Measurements from ENCODE around the gene INSIG1. TPM values are rescaled to one million over a fixed set of nuclear protein-coding genes. Genes with fewer than 3 reads are reported as not detected.

INSIG1 gene
- total RNA-seq, 1 donor from 2014 or later: 90.7 TPM

- Histone ChIP-seq H3K4me1 (no peaks in the 10 kb centered on the region), H3K27ac (no peak overlapping the region), H3K9me3 (no peaks in the 10 kb centered on the region), H3K36me3 (peaks cover 19% of the 10 kb centered on the region), H3K4me3 (no peak overlapping the region), H3K27me3 (no peaks in the 10 kb centered on the region)
- no peak for TF ChIP-seq CTCF (IDR thresholded peaks at IDR 0.05)
- no peak for ATAC-seq
- no peak for DNase-seq
- intact Hi-C loops (cut with DNase I): no loop called here
Observed at GRCh38 chr7:155313096-155313495, 15.4 kb downstream of the INSIG1 start.

- TF ChIP-seq CTCF (IDR thresholded peaks at IDR 0.05): no peak
- no peaks in the 10 kb centered on the region for H3K4me1 ChIP-seq
- no peak overlapping the region for H3K27ac ChIP-seq
- no peaks in the 10 kb centered on the region for H3K36me3 ChIP-seq
- H3K4me3 ChIP-seq: no peak overlapping the region
- intact Hi-C loops (cut with DNase I): no loop called here
- H3K27me3 ChIP-seq: peaks cover under 1% of the 10 kb centered on the region
- DNase-seq (no peak), ATAC-seq (no peak)
- no peaks in the 10 kb centered on the region for H3K9me3 ChIP-seq
Observed at GRCh38 chr7:155315977-155316376, 18.3 kb downstream of the INSIG1 start.

- ATAC-seq: peak; percentile 82
Observed at GRCh38 chr7:155316427-155317113, 18.9 kb downstream of the INSIG1 start.

GRCh38 chr7:155317114-155317434 is 19.4 kb downstream of the INSIG1 start:
- intact Hi-C loops (cut with DNase I): no loop called here
- Histone ChIP-seq H3K27me3 (peaks cover 10% of the 10 kb centered on the region), H3K36me3 (no peaks in the 10 kb centered on the region), H3K9me3 (no peaks in the 10 kb centered on the region), H3K4me3 (no peak overlapping the region), H3K4me1 (no peaks in the 10 kb centered on the region), H3K27ac (no peak overlapping the region)
- DNase-seq (no peak), ATAC-seq (no peak)
- no peak for TF ChIP-seq CTCF (IDR thresholded peaks at IDR 0.05)

More at GRCh38 chr7:155316427-155317113, 18.9 kb downstream of the INSIG1 start:
- Histone ChIP-seq H3K9me3 (no peaks in the 10 kb centered on the region), H3K4me3 (no peak overlapping the region), H3K27ac (no peak overlapping the region), H3K4me1 (no peaks in the 10 kb centered on the region), H3K27me3 (peaks cover 7% of the 10 kb centered on the region), H3K36me3 (no peaks in the 10 kb centered on the region)
- no peak for DNase-seq
- TF ChIP-seq CTCF (IDR thresholded peaks at IDR 0.05): no peak
- intact Hi-C loops (cut with DNase I): no loop called here

GRCh38 chr7:155318245-155318644 is 20.6 kb downstream of the INSIG1 start:
- no peak overlapping the region for H3K4me3 ChIP-seq
- DNase-seq: no peak
- no peak for TF ChIP-seq CTCF (IDR thresholded peaks at IDR 0.05)
- no peak overlapping the region for H3K27ac ChIP-seq
- peaks cover 10% of the 10 kb centered on the region for H3K27me3 ChIP-seq
- intact Hi-C loops (cut with DNase I): no loop called here
- no peaks in the 10 kb centered on the region for H3K36me3 ChIP-seq
- H3K4me1 ChIP-seq: no peaks in the 10 kb centered on the region
- no peak for ATAC-seq
- no peaks in the 10 kb centered on the region for H3K9me3 ChIP-seq

GRCh38 chr7:155322530-155322929 is 24.9 kb downstream of the INSIG1 start:
- Histone ChIP-seq H3K4me3 (no peak overlapping the region), H3K27me3 (peaks cover 24% of the 10 kb centered on the region), H3K4me1 (no peaks in the 10 kb centered on the region), H3K27ac (no peak overlapping the region), H3K9me3 (no peaks in the 10 kb centered on the region), H3K36me3 (no peaks in the 10 kb centered on the region)
- no peak for ATAC-seq
- intact Hi-C loops (cut with DNase I): no loop called here
- no peak for DNase-seq
- TF ChIP-seq CTCF (IDR thresholded peaks at IDR 0.05): no peak

Data from upper lobe of right lung (tissue), 1 donor.